ENCODE results near the gene TNFSF8. TPM values are rescaled to one million over a fixed set of nuclear protein-coding genes. Genes with fewer than 3 reads are reported as not detected.

Gene TNFSF8, protein sequence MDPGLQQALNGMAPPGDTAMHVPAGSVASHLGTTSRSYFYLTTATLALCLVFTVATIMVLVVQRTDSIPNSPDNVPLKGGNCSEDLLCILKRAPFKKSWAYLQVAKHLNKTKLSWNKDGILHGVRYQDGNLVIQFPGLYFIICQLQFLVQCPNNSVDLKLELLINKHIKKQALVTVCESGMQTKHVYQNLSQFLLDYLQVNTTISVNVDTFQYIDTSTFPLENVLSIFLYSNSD
- total RNA-seq (10 to 100 TPM; 43.2 to 44.2 TPM), polyA plus RNA-seq (100 to 1,000 TPM in 1 of 2 donors, 10 to 100 TPM in 1; 84.8 to 108 TPM)

DNA sequence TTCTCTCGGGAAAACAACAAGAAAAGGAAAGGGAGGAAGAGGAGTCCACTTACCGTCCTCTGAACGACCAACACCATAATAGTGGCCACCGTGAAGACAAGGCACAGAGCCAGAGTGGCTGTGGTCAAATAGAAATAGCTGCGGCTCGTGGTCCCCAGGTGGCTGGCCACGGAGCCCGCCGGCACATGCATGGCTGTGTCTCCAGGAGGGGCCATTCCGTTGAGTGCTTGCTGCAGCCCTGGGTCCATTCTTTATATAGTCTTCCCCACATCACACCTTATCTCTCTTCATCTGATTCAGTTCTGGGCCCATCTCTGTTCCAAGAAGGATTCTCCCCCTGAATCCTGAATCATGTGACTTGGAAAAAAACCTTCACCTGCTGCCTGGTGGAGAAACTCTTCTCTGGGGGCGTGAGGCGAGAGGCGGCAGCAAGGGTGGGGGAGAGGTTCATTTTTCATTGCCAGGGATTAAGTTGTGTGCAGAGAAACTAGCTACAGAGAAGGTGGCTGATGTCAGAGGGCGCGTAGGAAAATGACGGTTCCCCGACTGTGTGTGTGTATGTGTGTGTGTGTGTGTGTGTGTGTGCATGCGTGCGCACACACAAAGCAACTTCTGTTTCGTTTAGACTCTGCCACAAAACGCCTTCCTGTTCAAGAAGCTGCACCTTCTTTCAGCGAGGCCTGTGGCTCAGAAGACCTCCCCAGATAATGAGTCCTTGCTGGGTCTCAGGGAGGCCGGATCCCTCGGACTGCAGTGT is at the start of gene TNFSF8:
Gene TNFSF8, minus strand, starts transcription at position 536 of the 757 bp plus-strand sequence. Its CDS starts 288 bp downstream, at position 248.
- Histone ChIP-seq H3K27me3 (ENCODE audit: insufficient read depth, low read length) (no peaks in the 10 kb centered on the region), H3K27ac (ENCODE audit: low read depth, low read length) (peak within 1 kb of the TSS; percentile 75), H3K4me1 (ENCODE audit: insufficient read depth, low read length) (peaks cover 38% of the 10 kb centered on the region), H3K9me3 (ENCODE audit: control insufficient read depth in 1 of 2, low read length in 2 of 2) (no peaks in the 10 kb centered on the region), H3K4me3 (ENCODE audit: low read length in 2 of 2) (peak within 1 kb of the TSS; percentile 67 to 97), H3K36me3 (ENCODE audit: insufficient read depth, low read length) (no peaks in the 10 kb centered on the region)
- Mint-ChIP-seq H3K4me1 (peaks cover 31 to 66% (median 44%) of the 10 kb centered on the region in 4 donors), H3K36me3 (peaks cover 5 to 34% of the 10 kb centered on the region in 2 donors), H3K9me3 (no peaks in the 10 kb centered on the region), H3K27me3 (no peaks in the 10 kb centered on the region), H3K27ac (peak within 1 kb of the TSS; percentile 95 to 99 (median 98)), H3K4me3 (peak within 1 kb of the TSS; percentile 95 to 100 (median 98))
- intact Hi-C loops (cut with micrococcal nuclease), result loop anchor here (1.0 to 5.0 kb wide), 3 partner anchors 8 to 82 kb away; no protein-coding TSS in a partner anchor
- ChIA-PET CTCF (ENCODE audit: partially characterized antibody) (interaction anchor here (0.9 to 6.7 kb wide), 12 partner anchors 9 to 248 kb away, joined by 3 to 90 read pairs (median 4); no protein-coding TSS in a partner anchor), POLR2A (ENCODE audit: partially characterized antibody) (interaction anchor here (0.6 to 6.7 kb wide), 38 partner anchors 10 to 567 kb away, joined by 3 to 150 read pairs (median 4); partner anchors contain the start of genes AKNA, ATP6V1G1 and TEX48)
- DNase-seq, result peak; percentile 76 to 90 (median 80)

DNA sequence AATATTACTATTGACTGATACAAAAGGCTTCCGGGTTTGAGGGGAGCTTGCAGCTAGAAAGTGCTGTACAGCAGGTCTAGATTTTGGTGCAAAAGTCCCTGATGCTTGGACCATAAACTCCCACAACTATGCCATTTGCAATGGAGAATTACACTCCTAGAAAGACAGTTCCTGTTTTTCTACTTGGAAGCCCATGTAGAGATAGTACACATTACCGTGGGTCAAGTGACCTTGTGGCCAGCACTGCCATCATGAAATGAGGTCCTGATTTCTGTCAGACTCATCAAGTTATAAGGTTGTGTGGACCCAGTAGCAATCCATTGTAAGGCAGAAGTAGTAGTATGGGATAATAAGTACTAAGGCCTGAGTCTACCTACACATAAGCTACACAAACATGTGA is 42.8 kb upstream of the TNFSF8 start:
- Mint-ChIP-seq H3K9me3 (peaks cover 0 to 6% (median 0%) of the 10 kb centered on the region in 8 donors), H3K4me1 (peaks cover 3 to 16% (median 11%) of the 10 kb centered on the region in 4 donors), H3K4me3 (no peak overlapping the region), H3K27ac (no peak overlapping the region), H3K27me3 (no peaks in the 10 kb centered on the region), H3K36me3 (no peaks in the 10 kb centered on the region)
- intact Hi-C loops (cut with micrococcal nuclease), result no loop called here
- ChIA-PET POLR2A (ENCODE audit: partially characterized antibody) (no interaction called here), CTCF (ENCODE audit: partially characterized antibody) (no interaction called here)
- no peaks in the 10 kb centered on the region for H3K9me3 ChIP-seq (ENCODE audit: control insufficient read depth in 1 of 2, low read length in 2 of 2)
- H3K36me3 ChIP-seq (ENCODE audit: insufficient read depth, low read length), result no peaks in the 10 kb centered on the region
- H3K4me1 ChIP-seq (ENCODE audit: insufficient read depth, low read length), result peaks cover 8% of the 10 kb centered on the region
- H3K27ac ChIP-seq (ENCODE audit: low read depth, low read length), result no peak overlapping the region
- no peaks in the 10 kb centered on the region for H3K27me3 ChIP-seq (ENCODE audit: insufficient read depth, low read length)
- H3K4me3 ChIP-seq (ENCODE audit: low read length in 2 of 2), result no peak overlapping the region
- DNase-seq, result no peak

DNA sequence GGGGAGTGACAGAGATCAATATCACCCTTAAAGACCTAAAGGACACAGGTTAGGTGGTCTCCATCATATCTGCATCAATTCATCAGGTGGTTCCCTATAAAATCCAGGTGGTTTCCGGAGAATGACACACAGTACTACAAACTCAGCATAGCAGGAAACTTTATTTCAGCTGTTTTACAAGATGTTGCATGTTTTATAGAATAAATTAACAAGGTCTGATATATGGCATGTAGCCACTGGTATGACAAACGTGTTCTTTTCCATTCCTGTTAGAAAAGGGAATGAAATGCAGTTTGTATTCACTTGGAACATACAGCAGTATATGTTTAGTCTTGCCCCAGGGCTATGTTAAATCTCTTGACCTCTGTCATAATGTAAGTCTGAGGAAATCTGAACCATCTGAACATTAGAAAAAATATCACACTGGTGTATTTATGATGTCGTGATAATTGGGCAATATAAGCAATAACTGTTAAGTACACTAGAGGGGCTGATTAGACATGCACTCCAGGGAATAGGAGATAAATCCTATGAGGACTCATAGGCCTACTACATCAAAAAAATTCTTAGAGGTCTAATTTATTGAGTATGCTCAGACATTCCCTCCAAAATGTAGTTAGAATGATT is 42.2 kb upstream of the TNFSF8 start:
- no peak for DNase-seq
- ChIA-PET CTCF (ENCODE audit: partially characterized antibody) (no interaction called here), POLR2A (ENCODE audit: partially characterized antibody) (no interaction called here)
- Histone ChIP-seq H3K27ac (ENCODE audit: low read depth, low read length) (no peak overlapping the region), H3K4me1 (ENCODE audit: insufficient read depth, low read length) (peaks cover 14% of the 10 kb centered on the region), H3K4me3 (ENCODE audit: low read length in 2 of 2) (no peak overlapping the region), H3K36me3 (ENCODE audit: insufficient read depth, low read length) (no peaks in the 10 kb centered on the region), H3K27me3 (ENCODE audit: insufficient read depth, low read length) (no peaks in the 10 kb centered on the region), H3K9me3 (ENCODE audit: control insufficient read depth in 1 of 2, low read length in 2 of 2) (no peaks in the 10 kb centered on the region)
- intact Hi-C loops (cut with micrococcal nuclease), result no loop called here
- Mint-ChIP-seq H3K4me3 (no peak overlapping the region), H3K9me3 (peaks cover 0 to 6% (median 0%) of the 10 kb centered on the region in 8 donors), H3K36me3 (no peaks in the 10 kb centered on the region), H3K4me1 (peaks cover 8 to 22% (median 17%) of the 10 kb centered on the region in 4 donors), H3K27ac (no peak overlapping the region), H3K27me3 (no peaks in the 10 kb centered on the region)

DNA sequence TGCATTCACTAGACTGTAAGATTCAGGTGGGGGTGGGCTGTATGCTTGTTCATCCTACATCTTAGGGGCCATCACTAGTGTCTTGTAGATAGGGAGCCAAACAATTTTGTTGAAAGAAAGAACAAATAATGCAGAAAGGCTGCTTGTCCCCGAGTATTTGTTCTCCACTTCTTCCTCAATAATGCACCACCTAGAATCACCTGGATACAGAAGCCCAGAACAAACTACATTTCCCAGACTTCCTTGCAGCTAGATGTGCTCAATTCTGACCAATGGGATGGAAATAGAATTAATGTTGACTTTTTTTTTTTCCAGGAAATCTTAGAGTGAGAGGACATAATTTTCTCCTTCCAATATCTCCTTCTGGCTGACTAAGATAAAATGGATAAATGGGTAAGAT is 38.9 kb upstream of the TNFSF8 start:
- CTCF ChIA-PET (ENCODE audit: partially characterized antibody), result interaction anchor here (1.2 to 1.8 kb wide), 2 partner anchors 8 to 43 kb away, joined by 3 to 11 read pairs; no protein-coding TSS in a partner anchor
- POLR2A ChIA-PET (ENCODE audit: partially characterized antibody), result interaction anchor here (1.7 kb wide), 2 partner anchors 39 to 40 kb away, joined by 7 to 8 read pairs; partner anchors contain the start of gene TNFSF8
- no peak overlapping the region for H3K27ac Mint-ChIP-seq

DNA sequence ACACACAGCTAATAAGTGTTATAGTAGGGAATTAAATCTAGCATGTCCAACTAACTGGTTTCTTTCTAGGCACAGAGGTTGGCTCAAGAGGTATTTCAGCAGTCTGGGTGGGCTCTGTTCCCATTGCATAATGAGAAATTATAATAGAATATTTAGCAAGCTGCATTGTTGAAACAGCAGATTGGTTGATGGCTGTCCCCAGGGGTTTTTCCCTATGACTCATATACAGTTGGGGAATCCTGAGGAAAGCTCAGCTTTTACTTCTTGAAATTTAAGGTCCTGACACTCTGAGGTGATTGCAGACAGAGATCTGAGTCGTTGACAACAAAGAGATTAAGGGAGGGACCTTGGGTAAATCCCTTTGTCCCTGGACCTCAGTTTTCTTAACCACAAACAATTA is 38.3 kb upstream of the TNFSF8 start:
- intact Hi-C loops (cut with micrococcal nuclease), result no loop called here
- H3K4me3 Mint-ChIP-seq, result peak overlapping the region in 1 of 8 donors; percentile 12
- H3K27me3 Mint-ChIP-seq, result no peaks in the 10 kb centered on the region
- H3K4me1 Mint-ChIP-seq, result peaks cover 10 to 22% (median 17%) of the 10 kb centered on the region in 4 donors
- Histone ChIP-seq H3K4me3 (ENCODE audit: low read length in 2 of 2) (no peak overlapping the region), H3K27ac (ENCODE audit: low read depth, low read length) (no peak overlapping the region), H3K4me1 (ENCODE audit: insufficient read depth, low read length) (peaks cover 16% of the 10 kb centered on the region), H3K9me3 (ENCODE audit: control insufficient read depth in 1 of 2, low read length in 2 of 2) (no peaks in the 10 kb centered on the region), H3K36me3 (ENCODE audit: insufficient read depth, low read length) (no peaks in the 10 kb centered on the region), H3K27me3 (ENCODE audit: insufficient read depth, low read length) (no peaks in the 10 kb centered on the region)
- peaks cover 0 to 3% of the 10 kb centered on the region in 2 donors for H3K36me3 Mint-ChIP-seq
- peaks cover 0 to 7% (median 1%) of the 10 kb centered on the region in 8 donors for H3K9me3 Mint-ChIP-seq
- no peak overlapping the region for H3K27ac Mint-ChIP-seq
- peak in 1 of 5 donors; percentile 44 for DNase-seq
- ChIA-PET POLR2A (ENCODE audit: partially characterized antibody) (interaction anchor here (1.7 kb wide), 2 partner anchors 38 to 40 kb away, joined by 7 to 8 read pairs; partner anchors contain the start of gene TNFSF8), CTCF (ENCODE audit: partially characterized antibody) (interaction anchor here (1.2 to 1.4 kb wide), 2 partner anchors 43 to 227 kb away, joined by 3 to 4 read pairs; no protein-coding TSS in a partner anchor)

More for the DNA sequence above, 38.9 kb upstream of the TNFSF8 start:
- H3K27me3 Mint-ChIP-seq, result no peaks in the 10 kb centered on the region
- H3K9me3 Mint-ChIP-seq, result peaks cover 0 to 4% (median 0%) of the 10 kb centered on the region in 8 donors
- H3K36me3 Mint-ChIP-seq, result no peaks in the 10 kb centered on the region
- H3K4me3 Mint-ChIP-seq, result no peak overlapping the region
- no peaks in the 10 kb centered on the region for H3K27me3 ChIP-seq (ENCODE audit: insufficient read depth, low read length)
- no peak overlapping the region for H3K4me3 ChIP-seq (ENCODE audit: low read length in 2 of 2)
- no peaks in the 10 kb centered on the region for H3K9me3 ChIP-seq (ENCODE audit: control insufficient read depth in 1 of 2, low read length in 2 of 2)
- H3K36me3 ChIP-seq (ENCODE audit: insufficient read depth, low read length), result no peaks in the 10 kb centered on the region
- H3K4me1 ChIP-seq (ENCODE audit: insufficient read depth, low read length), result peaks cover 16% of the 10 kb centered on the region
- no peak for DNase-seq
- intact Hi-C loops (cut with micrococcal nuclease), result no loop called here
- peaks cover 10 to 23% (median 18%) of the 10 kb centered on the region in 4 donors for H3K4me1 Mint-ChIP-seq
- no peak overlapping the region for H3K27ac ChIP-seq (ENCODE audit: low read depth, low read length)

DNA sequence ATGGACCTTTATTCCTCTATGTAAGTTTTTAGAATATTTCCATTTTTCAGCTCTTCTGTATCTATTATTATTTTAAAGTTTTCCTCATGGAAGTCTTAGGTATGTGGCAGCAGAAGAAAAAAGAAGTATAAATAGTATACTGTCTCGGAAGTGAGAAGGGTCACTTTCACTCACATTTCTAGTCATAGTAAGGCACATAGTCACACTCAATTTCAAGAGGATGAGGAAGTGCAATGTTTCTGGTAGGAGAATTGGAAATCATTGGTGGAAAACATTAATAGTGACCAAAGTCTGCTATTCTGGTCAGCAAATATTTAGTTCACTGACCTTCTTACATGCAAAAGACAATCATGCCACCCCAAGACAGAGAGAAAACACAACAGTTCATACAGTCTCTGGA is 35.2 kb upstream of the TNFSF8 start:
- no peaks in the 10 kb centered on the region for H3K27me3 ChIP-seq (ENCODE audit: insufficient read depth, low read length)
- no peak overlapping the region for H3K4me3 ChIP-seq (ENCODE audit: low read length in 2 of 2)
- no peaks in the 10 kb centered on the region for H3K36me3 ChIP-seq (ENCODE audit: insufficient read depth, low read length)
- H3K4me3 Mint-ChIP-seq, result no peak overlapping the region
- peaks cover 11 to 22% (median 17%) of the 10 kb centered on the region in 4 donors for H3K4me1 Mint-ChIP-seq
- intact Hi-C loops (cut with micrococcal nuclease), result no loop called here
- peaks cover 9 to 21% of the 10 kb centered on the region in 2 donors for H3K36me3 Mint-ChIP-seq
- H3K27ac Mint-ChIP-seq, result no peak overlapping the region
- CTCF ChIA-PET (ENCODE audit: partially characterized antibody), result no interaction called here
- no peak for DNase-seq
- no peaks in the 10 kb centered on the region for H3K9me3 ChIP-seq (ENCODE audit: control insufficient read depth in 1 of 2, low read length in 2 of 2)
- POLR2A ChIA-PET (ENCODE audit: partially characterized antibody), result no interaction called here
- H3K27me3 Mint-ChIP-seq, result no peaks in the 10 kb centered on the region
- H3K27ac ChIP-seq (ENCODE audit: low read depth, low read length), result no peak overlapping the region
- peaks cover 16% of the 10 kb centered on the region for H3K4me1 ChIP-seq (ENCODE audit: insufficient read depth, low read length)
- H3K9me3 Mint-ChIP-seq, result peaks cover under 1 to 35% (median 28%) of the 10 kb centered on the region in 8 donors

All from CD4-positive, alpha-beta memory T cell (primary cell).